Suppressor macrophage treated with lipopolysaccharide for 4 hours (primary cell): Measurements from ENCODE around the gene TNIK.
A peak's percentile ranks its signal among the peaks of the same experiment; 100 is the strongest.

Experiments
- DNase-seq: peaks from one replicate; pipeline ENCODE4 v3.0.0-alpha.2; 2020

The TNIK gene

GRCh38 chr3:171184372-171184771, 275.8 kb downstream of the TNIK start:
- peak; percentile 22 for DNase-seq

GRCh38 chr3:171183042-171183441, 277.2 kb downstream of the TNIK start:
- DNase-seq, result peak; percentile 16

GRCh38 chr3:171181907-171182690, 278.1 kb downstream of the TNIK start:
- no peak for DNase-seq

GRCh38 chr3:171178714-171179113, 281.5 kb downstream of the TNIK start:
- no peak for DNase-seq

- DNase-seq, result no peak
Measured at GRCh38 chr3:171177553-171177952, 282.7 kb downstream of the TNIK start.

- DNase-seq, result no peak
Measured at GRCh38 chr3:171177056-171177455, 283.1 kb downstream of the TNIK start.

- DNase-seq, result peak; percentile 17
Measured at GRCh38 chr3:171176244-171176933, 283.8 kb downstream of the TNIK start.

- DNase-seq, result no peak
Measured at GRCh38 chr3:171175741-171176234, 284.4 kb downstream of the TNIK start.

- DNase-seq, result peak; percentile 25
Measured at GRCh38 chr3:171173736-171174135, 286.5 kb downstream of the TNIK start.

GRCh38 chr3:171172070-171172469, 288.1 kb downstream of the TNIK start:
- DNase-seq, result no peak

- DNase-seq, result no peak
Measured at GRCh38 chr3:171169866-171170265, 290.3 kb downstream of the TNIK start.

GRCh38 chr3:171169443-171169842, 290.8 kb downstream of the TNIK start:
- no peak for DNase-seq

- DNase-seq, result no peak
Measured at GRCh38 chr3:171168551-171168950, 291.7 kb downstream of the TNIK start.

- DNase-seq, result no peak
Measured at GRCh38 chr3:171168086-171168485, 292.1 kb downstream of the TNIK start.

GRCh38 chr3:171165983-171166382, 294.2 kb downstream of the TNIK start:
- no peak for DNase-seq

- no peak for DNase-seq
Measured at GRCh38 chr3:171165499-171165921, 294.7 kb downstream of the TNIK start.

- no peak for DNase-seq
Measured at GRCh38 chr3:171164067-171164465, 296.1 kb downstream of the TNIK start.

- peak; percentile 59 for DNase-seq
Measured at GRCh38 chr3:171163101-171164066, 296.8 kb downstream of the TNIK start.

GRCh38 chr3:171160325-171160724, 299.9 kb downstream of the TNIK start:
- no peak for DNase-seq

- no peak for DNase-seq
Measured at GRCh38 chr3:171159822-171160157, 300.4 kb downstream of the TNIK start.

- DNase-seq, result no peak
Measured at GRCh38 chr3:171159024-171159821, 301.0 kb downstream of the TNIK start.

- no peak for DNase-seq
Measured at GRCh38 chr3:171157980-171158379, 302.2 kb downstream of the TNIK start.
